SK-N-SH (cell line): ENCODE data around the gene BAIAP2L1. TPM values are rescaled to one million over a fixed set of nuclear protein-coding genes. Genes with fewer than 3 reads are reported as not detected.
"Not testable (repeated sequence)": the region's sequence is repeated elsewhere in the genome, so short reads cannot be mapped to it uniquely, and the experiment has no call there.

ENCODE experiments used
- CTCF ChIA-PET: fragments of 300-600, 350-600 bp; formaldehyde crosslinking; extraction: SDS; loops from one replicate; lab custom pipeline; 2021; lab: Yijun Ruan, JAX
- POLR2A ChIA-PET: fragments of 350-600 bp; sonication (Branson Sonifier 250); formaldehyde crosslinking; extraction: SDS; loops from one replicate; lab custom pipeline; 2020; ENCODE audit warnings: antibody characterized with exemption, inconsistent platforms; lab: Yijun Ruan, JAX
- DNase-seq: peaks from one replicate; pipeline ENCODE4 v3.0.0; 2012
- H2AFZ ChIP-seq: fragments of 200-600 bp; sonication (generic); 2 replicates; pipeline ENCODE4 v1.8.1; 2016; ENCODE audit warnings: antibody characterized with exemption, mild to moderate bottlenecking, low read depth
- H3F3A ChIP-seq: fragments of 200-600 bp; sonication (generic); replicated peaks from 2 replicates; pipeline ENCODE3; 2016; ENCODE audit warnings: antibody characterized with exemption, mild to moderate bottlenecking; ENCODE audit not compliant: insufficient read depth
- H3K27ac ChIP-seq, 2 experiments: fragments of 200-500 bp in 1 of 2; fragments of 200-600 bp in 1 of 2; sonication (Bioruptor generic) in 1 of 2; sonication (generic), shearing (Covaris generic) in 1 of 2; 2 replicates each; pipeline versions ENCODE4 v1.5.1 to v1.6.1; 2014 to 2016; ENCODE audit warnings: low read depth in 2 of 2, inconsistent platforms in 1 of 2, low read length in 1 of 2, mild to moderate bottlenecking in 1 of 2, mixed read lengths in 1 of 2
- H3K27me3 ChIP-seq: fragments of 200-600 bp; sonication (generic), shearing (Covaris generic); 2 replicates; pipeline ENCODE4 v1.6.1; 2016; ENCODE audit warnings: mixed run types; ENCODE audit not compliant: insufficient read depth
- H3K36me3 ChIP-seq, 2 experiments: fragments of 200-500 bp in 1 of 2; fragments of 200-600 bp in 1 of 2; sonication (Bioruptor generic) in 1 of 2; sonication (generic) in 1 of 2; replicated peaks in 1 of 2; 2 replicates each; pipeline versions ENCODE3 to v1.5.1; 2014 to 2016; ENCODE audit warnings: low read length in 1 of 2, mild to moderate bottlenecking in 1 of 2; ENCODE audit not compliant: insufficient read depth in 2 of 2, control insufficient read depth in 1 of 2
- H3K4me1 ChIP-seq, 2 experiments: fragments of 200-500 bp in 1 of 2; fragments of 200-600 bp in 1 of 2; sonication (Bioruptor generic) in 1 of 2; sonication (generic), shearing (Covaris generic) in 1 of 2; 2 replicates each; pipeline versions ENCODE4 v1.5.1 to v1.6.1; 2014 to 2016; ENCODE audit warnings: low read depth in 1 of 2, low read length in 1 of 2, mixed run types in 1 of 2; ENCODE audit not compliant: insufficient read depth in 2 of 2, control insufficient read depth in 1 of 2
- H3K4me2 ChIP-seq: fragments of 200-600 bp; sonication (generic), shearing (Covaris generic); 2 replicates; pipeline ENCODE4 v1.6.1; 2017; ENCODE audit warnings: mixed run types
- H3K4me3 ChIP-seq, 2 experiments: fragments of 200-500 bp in 1 of 2; fragments of 200-600 bp in 1 of 2; sonication (Bioruptor generic) in 1 of 2; sonication (generic), shearing (Covaris generic) in 1 of 2; 2 replicates each; pipeline versions ENCODE4 v1.5.1 to v1.8.1; 2014 to 2016; ENCODE audit warnings: low read depth in 2 of 2, inconsistent platforms in 1 of 2, low read length in 1 of 2, mild to moderate bottlenecking in 1 of 2, mixed read lengths in 1 of 2, moderate library complexity in 1 of 2
- H3K79me2 ChIP-seq: fragments of 200-600 bp; sonication (generic); 2 replicates; pipeline ENCODE4 v1.8.1; 2017; ENCODE audit warnings: mild to moderate bottlenecking; ENCODE audit not compliant: insufficient read depth
- H3K9ac ChIP-seq: fragments of 200-600 bp; sonication (generic); 2 replicates; pipeline ENCODE4 v1.6.1; 2017; ENCODE audit warnings: mixed run types
- H3K9me2 ChIP-seq: fragments of 200-600 bp; sonication (generic); 2 replicates; pipeline ENCODE4 v1.6.1; 2017; ENCODE audit warnings: mixed run types
- H3K9me3 ChIP-seq: fragments of 200-600 bp; sonication (generic); 2 replicates; pipeline ENCODE4 v1.6.1; 2017; ENCODE audit warnings: mixed run types, mild to moderate bottlenecking, moderate library complexity
- H4K20me1 ChIP-seq: fragments of 200-600 bp; sonication (generic); 2 replicates; pipeline ENCODE4 v1.6.1; 2017; ENCODE audit warnings: mild to moderate bottlenecking, mixed run types; ENCODE audit not compliant: insufficient read depth
- CTCF ChIP-seq: fragments of 200-600 bp; sonication (generic); IDR thresholded peaks from 2 replicates; pipeline ENCODE4 v1.6.1; 2017; ENCODE audit warnings: antibody characterized with exemption, mild to moderate bottlenecking, moderate library complexity
- ELF1 ChIP-seq: IDR thresholded peaks from 2 replicates; pipeline ENCODE4 v1.4.0; 2012
- EZH2phosphoT487 ChIP-seq: fragments of 200-600 bp; sonication (generic); IDR thresholded peaks from 2 replicates; pipeline ENCODE4 v1.6.1; 2017; ENCODE audit warnings: low read depth, mixed run types, mild to moderate bottlenecking, antibody characterized with exemption, moderate library complexity, borderline replicate concordance
- FOXJ3 ChIP-seq: sonication (generic); formaldehyde crosslinking; IDR thresholded peaks from 2 replicates; pipeline ENCODE4 v1.5.1; 2020; ENCODE audit warnings: mild to moderate bottlenecking, missing genetic modification reagents
- GABPA ChIP-seq: IDR thresholded peaks from 2 replicates; pipeline ENCODE4 v1.4.0; 2012; ENCODE audit warnings: low read depth, mild to moderate bottlenecking
- IRF3 ChIP-seq: fragments of 150-350 bp; IDR thresholded peaks from 2 replicates; pipeline ENCODE4 v1.6.1; 2016; ENCODE audit warnings: mild to moderate bottlenecking, low read depth, low read length
- NFIC ChIP-seq: IDR thresholded peaks from 2 replicates; pipeline ENCODE4 v1.4.0; 2012; ENCODE audit warnings: borderline replicate concordance
- NRF1 ChIP-seq: IDR thresholded peaks from 2 replicates; pipeline ENCODE4 v1.6.1; 2012; ENCODE audit warnings: low read depth, mild to moderate bottlenecking, low read length
- RAD21 ChIP-seq: IDR thresholded peaks from 2 replicates; pipeline ENCODE4 v1.6.1; 2012; ENCODE audit warnings: mild to moderate bottlenecking, low read length
- RCOR1 ChIP-seq: fragments of 150-350 bp; IDR thresholded peaks from 2 replicates; pipeline ENCODE4 v1.6.1; 2017; ENCODE audit warnings: antibody characterized with exemption, low read length
- REST ChIP-seq: IDR thresholded peaks from 2 replicates; pipeline ENCODE4 v1.6.1; 2012; ENCODE audit warnings: mild to moderate bottlenecking, low read depth, low read length, moderate library complexity
- RFX5 ChIP-seq: IDR thresholded peaks from 2 replicates; pipeline ENCODE4 v1.6.1; 2012; ENCODE audit warnings: mild to moderate bottlenecking, improper control_type of control experiment, low read length
- RXRA ChIP-seq: IDR thresholded peaks from 2 replicates; pipeline ENCODE4 v1.4.0; 2012; ENCODE audit warnings: low read depth, mild to moderate bottlenecking, borderline replicate concordance
- SIN3A ChIP-seq: IDR thresholded peaks from 2 replicates; pipeline ENCODE4 v1.6.1; 2012; ENCODE audit warnings: low read depth, mild to moderate bottlenecking, low read length, moderate library complexity, borderline replicate concordance
- TAF1 ChIP-seq: IDR thresholded peaks from 2 replicates; pipeline ENCODE4 v1.6.1; 2012; ENCODE audit warnings: low read depth, mild to moderate bottlenecking, low read length, moderate library complexity, borderline replicate concordance
- TCF12 ChIP-seq: IDR thresholded peaks from 2 replicates; pipeline ENCODE4 v1.4.0; 2012
- TEAD4 ChIP-seq: IDR thresholded peaks from 2 replicates; pipeline ENCODE4 v1.4.0; 2012; ENCODE audit warnings: mild to moderate bottlenecking, borderline replicate concordance; ENCODE audit not compliant: insufficient read depth
- YY1 ChIP-seq: IDR thresholded peaks from 2 replicates; pipeline ENCODE4 v1.4.0; 2012; ENCODE audit warnings: low read depth, mild to moderate bottlenecking
- WGBS: methylation state at CpG from one replicate; pipeline ENCODE4 v1.1.6; 2017; ENCODE audit warnings: low lambda C conversion rate; 5-methylcytosine and 5-hydroxymethylcytosine counted together
- polyA plus RNA-seq, 3 experiments: library from polyadenylated mRNA; depleted of rRNA; stranded (reverse); fragments of >200 nt; gene quantifications; 2 replicates each; pipeline ENCODE4 v1.2.3, GENCODE V29; 2012
- TF ChIP-seq, protein P1 (sequence below): fragments of 150-350 bp; IDR thresholded peaks from 2 replicates; pipeline ENCODE4 v1.6.1; 2017; ENCODE audit warnings: antibody characterized with exemption, low read length, low read depth, borderline replicate concordance

Gene BAIAP2L1
- polyA plus RNA-seq, 1 of the 3 experiments (the other 2 are of a cell fraction), result 8.8 TPM

GRCh38 chr7:98409843-98410242 lies 9.0 kb upstream of the BAIAP2L1 start (continued):
- TF ChIP-seq RXRA, result no peak

GRCh38 chr7:98408146-98408545 lies 7.3 kb upstream of the BAIAP2L1 start:
- H3K27me3 ChIP-seq, H2AFZ ChIP-seq, H3K36me3 ChIP-seq, H3K4me3 ChIP-seq, H3K9ac ChIP-seq, DNase-seq, H4K20me1 ChIP-seq, H3K9me2 ChIP-seq, POLR2A ChIA-PET, H3F3A ChIP-seq, H3K27ac ChIP-seq, H3K4me1 ChIP-seq, H3K4me2 ChIP-seq, H3K9me3 ChIP-seq, H3K79me2 ChIP-seq: not testable (repeated sequence)
- CTCF ChIA-PET, result interaction anchor here (1.3 to 9.0 kb wide), 4 partner anchors 11 to 434 kb away, joined by 4 to 124 read pairs (median 12); no protein-coding TSS in a partner anchor
- WGBS, result 92% methylated on average over 7 of the region's 7 CpGs

DNA sequence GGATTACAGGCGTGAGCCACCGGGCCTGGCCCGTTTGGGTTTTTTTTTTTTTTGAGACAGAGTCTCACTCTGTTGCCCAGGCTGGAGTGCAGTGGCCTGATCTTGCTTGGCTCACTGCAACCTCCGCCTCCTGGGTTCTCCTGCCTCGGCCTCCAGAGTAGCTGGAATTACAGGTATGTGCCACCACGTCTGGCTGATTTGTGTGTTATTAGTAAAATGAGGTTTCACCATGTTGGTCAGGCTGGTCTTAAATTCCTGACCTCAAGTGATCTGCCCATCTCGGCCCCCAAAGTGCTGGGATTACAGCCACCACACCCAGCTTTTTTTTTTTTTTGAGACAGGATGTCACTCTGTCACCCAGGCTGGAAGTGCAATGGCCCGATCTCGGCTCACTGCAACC lies 5.9 kb upstream of the BAIAP2L1 start:
- Histone ChIP-seq H3K27ac (no peak overlapping the region), H3K79me2 (no peaks in the 10 kb centered on the region), H3K9ac (no peak overlapping the region), H3K4me1 (no peaks in the 10 kb centered on the region), H3K27me3 (no peaks in the 10 kb centered on the region), H3F3A (no peaks in the 10 kb centered on the region), H3K9me2 (no peaks in the 10 kb centered on the region), H2AFZ (no peak overlapping the region), H4K20me1 (no peaks in the 10 kb centered on the region), H3K4me3 (no peak overlapping the region), H3K36me3 (no peaks in the 10 kb centered on the region), H3K4me2 (no peak overlapping the region), H3K9me3 (no peaks in the 10 kb centered on the region)
- ChIA-PET POLR2A (no interaction called here), CTCF (interaction anchor here (1.1 to 9.0 kb wide), 3 partner anchors 12 to 435 kb away, joined by 4 to 124 read pairs (median 11); no protein-coding TSS in a partner anchor)
- no peak for DNase-seq
- TF ChIP-seq FOXJ3 (CRISPR knock-in tag) (no peak), EZH2phosphoT487 (no peak), TAF1 (no peak), YY1 (no peak), TCF12 (no peak), RFX5 (no peak), IRF3 (no peak), RCOR1 (no peak), RAD21 (no peak), SIN3A (no peak), REST (no peak), TEAD4 (no peak), CTCF (no peak), NFIC (no peak), GABPA (no peak), NRF1 (no peak), ELF1 (no peak)
- TF ChIP-seq, protein P1, sequence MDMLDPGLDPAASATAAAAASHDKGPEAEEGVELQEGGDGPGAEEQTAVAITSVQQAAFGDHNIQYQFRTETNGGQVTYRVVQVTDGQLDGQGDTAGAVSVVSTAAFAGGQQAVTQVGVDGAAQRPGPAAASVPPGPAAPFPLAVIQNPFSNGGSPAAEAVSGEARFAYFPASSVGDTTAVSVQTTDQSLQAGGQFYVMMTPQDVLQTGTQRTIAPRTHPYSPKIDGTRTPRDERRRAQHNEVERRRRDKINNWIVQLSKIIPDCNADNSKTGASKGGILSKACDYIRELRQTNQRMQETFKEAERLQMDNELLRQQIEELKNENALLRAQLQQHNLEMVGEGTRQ, result no peak
- WGBS, result 88% methylated on average over 9 of the region's 9 CpGs
